H9 (cell line): ENCODE results near the gene GFI1. TPM values are rescaled to one million over a fixed set of nuclear protein-coding genes. Genes with fewer than 3 reads are reported as not detected.

Experiments
- DNase-seq: peaks from one replicate; pipeline ENCODE4 v3.0.0-alpha.2; 2017
- H2AFZ ChIP-seq: one replicate; pipeline ENCODE4 v1.6.1; 2013; ENCODE audit warnings: mild to moderate bottlenecking, low read length, control low read depth, moderate library complexity
- H2AK5ac ChIP-seq: 2 replicates; pipeline ENCODE4 v1.6.1; 2013; ENCODE audit warnings: low read length, control low read depth, mixed read lengths; ENCODE audit not compliant: insufficient read length
- H2BK120ac ChIP-seq: one replicate; pipeline ENCODE4 v1.6.1; 2013; ENCODE audit warnings: low read depth, mild to moderate bottlenecking, low read length, control low read depth, inconsistent platforms; ENCODE audit not compliant: poor library complexity, severe bottlenecking
- H2BK12ac ChIP-seq: 2 replicates; pipeline ENCODE4 v1.6.1; 2013; ENCODE audit warnings: low read length, control low read depth, mixed read lengths, low read depth; ENCODE audit not compliant: insufficient read length
- H2BK15ac ChIP-seq: 2 replicates; pipeline ENCODE4 v1.6.1; 2013; ENCODE audit warnings: low read depth, low read length, control low read depth
- H2BK20ac ChIP-seq: one replicate; pipeline ENCODE4 v1.6.1; 2013; ENCODE audit warnings: low read depth, mild to moderate bottlenecking, low read length, control low read depth, inconsistent platforms; ENCODE audit not compliant: poor library complexity, severe bottlenecking
- H2BK5ac ChIP-seq: 2 replicates; pipeline ENCODE4 v1.6.1; 2013; ENCODE audit warnings: low read length, control low read depth, mixed read lengths; ENCODE audit not compliant: insufficient read length
- H3K14ac ChIP-seq: 2 replicates; pipeline ENCODE4 v1.6.1; 2013; ENCODE audit warnings: low read length, control low read depth; ENCODE audit not compliant: insufficient read depth
- H3K18ac ChIP-seq: 2 replicates; pipeline ENCODE4 v1.6.1; 2013; ENCODE audit warnings: low read depth, mild to moderate bottlenecking, mixed read lengths, low read length, control low read depth; ENCODE audit not compliant: insufficient read length
- H3K23ac ChIP-seq: 2 replicates; pipeline ENCODE4 v1.6.1; 2013; ENCODE audit warnings: low read length, control low read depth, mixed read lengths, low read depth; ENCODE audit not compliant: insufficient read length
- H3K23me2 ChIP-seq: 2 replicates; pipeline ENCODE4 v1.6.1; 2013; ENCODE audit warnings: low read depth, mild to moderate bottlenecking, mixed read lengths, low read length, control low read depth; ENCODE audit not compliant: insufficient read length, poor library complexity, severe bottlenecking
- H3K27ac ChIP-seq: 2 replicates; pipeline ENCODE4 v1.5.1; 2013; ENCODE audit warnings: low read length, control low read depth, mixed read lengths, low read depth; ENCODE audit not compliant: insufficient read length
- H3K27me3 ChIP-seq: 2 replicates; pipeline ENCODE4 v1.6.1; 2013; ENCODE audit warnings: low read length, control low read depth, inconsistent platforms; ENCODE audit not compliant: insufficient read depth
- H3K4ac ChIP-seq: 2 replicates; pipeline ENCODE4 v1.6.1; 2013; ENCODE audit warnings: low read depth, mild to moderate bottlenecking, control low read depth, inconsistent platforms, low read length, moderate library complexity
- H3K4me1 ChIP-seq: 2 replicates; pipeline ENCODE4 v1.6.1; 2013; ENCODE audit warnings: low read length, control low read depth, inconsistent platforms; ENCODE audit not compliant: insufficient read depth
- H3K4me2 ChIP-seq: 2 replicates; pipeline ENCODE4 v1.6.1; 2013; ENCODE audit warnings: low read length, control low read depth, mixed read lengths; ENCODE audit not compliant: insufficient read length, insufficient read depth
- H3K56ac ChIP-seq: 2 replicates; pipeline ENCODE4 v1.6.1; 2013; ENCODE audit warnings: low read depth, mild to moderate bottlenecking, mixed read lengths, low read length, control low read depth; ENCODE audit not compliant: insufficient read length
- H3K79me1 ChIP-seq: 2 replicates; pipeline ENCODE4 v1.6.1; 2013; ENCODE audit warnings: low read depth, mild to moderate bottlenecking, moderate library complexity, low read length, control low read depth, inconsistent platforms; ENCODE audit not compliant: insufficient read depth, poor library complexity, severe bottlenecking
- H3K79me2 ChIP-seq: 2 replicates; pipeline ENCODE4 v1.6.1; 2013; ENCODE audit warnings: low read length, control low read depth, inconsistent platforms; ENCODE audit not compliant: insufficient read depth
- H3K9ac ChIP-seq: 2 replicates; pipeline ENCODE4 v1.6.1; 2013; ENCODE audit warnings: low read length, control low read depth, mixed read lengths; ENCODE audit not compliant: insufficient read length; ENCODE audit errors: extremely low read depth
- H3K9me3 ChIP-seq: one replicate; pipeline ENCODE4 v1.6.1; 2013; ENCODE audit warnings: low read depth, low read length, inconsistent platforms; ENCODE audit not compliant: control insufficient read depth
- H3T11ph ChIP-seq: one replicate; pipeline ENCODE4 v1.6.1; 2013; ENCODE audit warnings: mild to moderate bottlenecking, low read length, control low read depth, inconsistent platforms
- H4K20me1 ChIP-seq: one replicate; pipeline ENCODE4 v1.6.1; 2013; ENCODE audit not compliant: control insufficient read depth, insufficient read length, insufficient read depth
- H4K5ac ChIP-seq: 2 replicates; pipeline ENCODE4 v1.6.1; 2013; ENCODE audit warnings: low read depth, mild to moderate bottlenecking, mixed read lengths, low read length, control low read depth; ENCODE audit not compliant: insufficient read length
- H4K8ac ChIP-seq: replicated peaks from 2 replicates; pipeline ENCODE4 v1.6.1; 2013; ENCODE audit warnings: low read length, control low read depth, mixed read lengths, low read depth; ENCODE audit not compliant: insufficient read length
- H4K91ac ChIP-seq: 2 replicates; pipeline ENCODE4 v1.6.1; 2013; ENCODE audit warnings: low read depth, mild to moderate bottlenecking, moderate library complexity, mixed read lengths, low read length, control low read depth; ENCODE audit not compliant: insufficient read length
- H3K27ac Mint-ChIP-seq, 3 experiments: 2 replicates in 2 of 3; 3 replicates in 1 of 3; pipeline ENCODE4 v1.8.0; 2020 to 2021; ENCODE audit warnings: mixed read lengths in 3 of 3, mild to moderate bottlenecking in 1 of 3, moderate library complexity in 1 of 3
- H3K27me3 Mint-ChIP-seq: 2 replicates; pipeline ENCODE4 v1.8.0; 2021; ENCODE audit warnings: low read depth, mild to moderate bottlenecking, moderate library complexity, mixed read lengths
- H3K36me3 Mint-ChIP-seq, 3 experiments: 2 replicates in 2 of 3; 3 replicates in 1 of 3; pipeline ENCODE4 v1.8.0; 2020 to 2021; ENCODE audit warnings: low read depth in 3 of 3, mixed read lengths in 3 of 3; ENCODE audit not compliant: insufficient read depth in 1 of 3
- H3K4me1 Mint-ChIP-seq, 2 experiments: 2 replicates each; pipeline ENCODE4 v1.8.0; 2020; ENCODE audit warnings: mixed read lengths in 2 of 2
- H3K4me3 Mint-ChIP-seq, 2 experiments: 2 replicates in 1 of 2; 3 replicates in 1 of 2; pipeline ENCODE4 v1.8.0; 2020 to 2021; ENCODE audit warnings: mild to moderate bottlenecking in 2 of 2, mixed read lengths in 2 of 2, moderate library complexity in 1 of 2
- H3K9me3 Mint-ChIP-seq, 2 experiments: 2 replicates in 1 of 2; 3 replicates in 1 of 2; pipeline ENCODE4 v1.8.0; 2020; ENCODE audit warnings: mild to moderate bottlenecking in 2 of 2, mixed read lengths in 2 of 2, moderate library complexity in 1 of 2
- CTCF ChIP-seq: fragments of 200-600 bp; sonication (generic); conservative IDR thresholded peaks from 3 replicates; pipeline ENCODE4 v1.8.0; 2021; ENCODE audit warnings: antibody characterized with exemption, mild to moderate bottlenecking
- WGBS: extraction: QIAGEN DNeasy Blood & Tissue Kit; methylation state at CpG from one replicate; pipeline ENCODE4 v1.1.7; 2013; ENCODE audit warnings: missing lambda C conversion rate, low lambda C conversion rate, mixed read lengths; ENCODE audit not compliant: insufficient read length; ENCODE audit errors: extremely low coverage; 5-methylcytosine and 5-hydroxymethylcytosine counted together
- total RNA-seq: library from RNA; stranded (reverse); gene quantifications from 2 replicates; pipeline ENCODE4 v1.2.1, GENCODE V29; 2021

GFI1 gene
- total RNA-seq, 1 experiment from 2014 or later = 0.11 TPM

- H3K9ac ChIP-seq = no peak overlapping the region
- peaks cover 74% of the 10 kb centered on the region for H3K27me3 Mint-ChIP-seq
These were observed 11.7 kb downstream of the GFI1 start for GRCh38 chr1:92475029-92475428.

More at GRCh38 chr1:92475029-92475428, 11.7 kb downstream of the GFI1 start:
- Histone ChIP-seq H3T11ph (no peak overlapping the region), H3K4me2 (no peak overlapping the region), H3K56ac (no peak overlapping the region), H3K9me3 (no peaks in the 10 kb centered on the region), H3K4me1 (no peaks in the 10 kb centered on the region), H3K27ac (no peak overlapping the region), H4K8ac (no peak overlapping the region), H4K91ac (no peak overlapping the region), H3K23me2 (no peaks in the 10 kb centered on the region), H3K23ac (no peak overlapping the region), H3K18ac (no peak overlapping the region), H2AFZ (no peak overlapping the region), H2BK20ac (no peak overlapping the region), H2BK5ac (no peak overlapping the region), H3K14ac (no peak overlapping the region), H2AK5ac (no peak overlapping the region), H2BK12ac (no peak overlapping the region), H3K27me3 (peaks cover 22% of the 10 kb centered on the region), H2BK15ac (no peak overlapping the region), H3K4ac (no peak overlapping the region), H4K5ac (no peak overlapping the region), H4K20me1 (no peaks in the 10 kb centered on the region), H3K79me1 (no peaks in the 10 kb centered on the region), H3K79me2 (no peaks in the 10 kb centered on the region), H2BK120ac (no peak overlapping the region)
- no peak for DNase-seq
- H3K4me3 Mint-ChIP-seq = no peak overlapping the region
- no peak overlapping the region for H3K27ac Mint-ChIP-seq
- H3K36me3 Mint-ChIP-seq = peaks cover 0 to 2% (median 0%) of the 10 kb centered on the region in 3 experiments; a peak in 2 of 7 replicates
- H3K4me1 Mint-ChIP-seq = peaks cover 6 to 28% of the 10 kb centered on the region in 2 experiments
- WGBS = no CpG with 5 or more reads among the region's 3 CpGs
- peaks cover 5 to 10% of the 10 kb centered on the region in 2 experiments; a peak in 4 of 5 replicates for H3K9me3 Mint-ChIP-seq
- no peak for TF ChIP-seq CTCF
